Right lobe of liver (tissue), 4 donors: ENCODE data around the gene ITGA5.

ENCODE experiments used
- CTCF ChIP-seq, 4 donors: fragments of 200-600 bp in 3 of 4; fragments of 450-650 bp in 1 of 4; IDR thresholded peaks; one replicate each; pipeline versions ENCODE4 v1.5.1 to v1.8.0; 2016 to 2022; ENCODE audit warnings: antibody characterized with exemption in 4 of 4, mild to moderate bottlenecking in 2 of 4
- POLR2A ChIP-seq: fragments of 450-650 bp; IDR thresholded peaks from one replicate; pipeline ENCODE4 v1.6.1; 2017; ENCODE audit warnings: antibody characterized with exemption, mild to moderate bottlenecking
- donor health status: DM: no; HTN: no; CAD: no.
- donor health status: DM: no; HTN: no; CAD: no.
- donor health status: DM: no; HTN: yes; CAD: no.

GRCh38 chr12:54407183-54407905, 11.7 kb downstream of the ITGA5 start:
- no peak for TF ChIP-seq CTCF (IDR thresholded peaks at IDR 0.05)
- no peak for TF ChIP-seq POLR2A
